ENCODE results near the gene RIOX2.
A peak's percentile ranks its signal among the peaks of the same experiment; 100 is the strongest.

RIOX2 gene

GRCh38 chr3:97956051-97956450 is 16.2 kb downstream of the RIOX2 start:
- Mint-ChIP-seq H3K4me3 (no peak overlapping the region), H3K27me3 (ENCODE audit: low read depth) (no peaks in the 10 kb centered on the region), H3K4me1 (ENCODE audit: low read depth) (peaks cover 2% of the 10 kb centered on the region), H3K9me3 (no peaks in the 10 kb centered on the region), H3K36me3 (ENCODE audit: low read depth) (peaks cover 52% of the 10 kb centered on the region), H3K27ac (no peak overlapping the region)
- DNase-seq (ENCODE audit: low spot score): no peak

GRCh38 chr3:97954228-97954827 is 17.9 kb downstream of the RIOX2 start:
- Mint-ChIP-seq H3K36me3 (ENCODE audit: low read depth) (peaks cover 59% of the 10 kb centered on the region), H3K27me3 (ENCODE audit: low read depth) (no peaks in the 10 kb centered on the region), H3K4me3 (no peak overlapping the region), H3K9me3 (no peaks in the 10 kb centered on the region), H3K4me1 (ENCODE audit: low read depth) (peaks cover 2% of the 10 kb centered on the region), H3K27ac (no peak overlapping the region)
- no peak for DNase-seq (ENCODE audit: low spot score)

- no peaks in the 10 kb centered on the region for H3K27me3 Mint-ChIP-seq (ENCODE audit: low read depth)
- DNase-seq (ENCODE audit: low spot score): no peak
- no peak overlapping the region for H3K27ac Mint-ChIP-seq
- H3K9me3 Mint-ChIP-seq: no peaks in the 10 kb centered on the region
- no peak overlapping the region for H3K4me3 Mint-ChIP-seq
- peaks cover 59% of the 10 kb centered on the region for H3K36me3 Mint-ChIP-seq (ENCODE audit: low read depth)
- peaks cover 2% of the 10 kb centered on the region for H3K4me1 Mint-ChIP-seq (ENCODE audit: low read depth)
Measured at GRCh38 chr3:97952872-97953271, 19.4 kb downstream of the RIOX2 start.

- Mint-ChIP-seq H3K27ac (no peak overlapping the region), H3K27me3 (ENCODE audit: low read depth) (no peaks in the 10 kb centered on the region), H3K4me1 (ENCODE audit: low read depth) (peaks cover 2% of the 10 kb centered on the region), H3K36me3 (ENCODE audit: low read depth) (peaks cover 59% of the 10 kb centered on the region), H3K4me3 (no peak overlapping the region), H3K9me3 (no peaks in the 10 kb centered on the region)
- DNase-seq (ENCODE audit: low spot score): no peak
Measured at GRCh38 chr3:97952280-97952679, 20.0 kb downstream of the RIOX2 start.

GRCh38 chr3:97950360-97950759 is 21.9 kb downstream of the RIOX2 start:
- H3K4me1 Mint-ChIP-seq (ENCODE audit: low read depth): peaks cover 2% of the 10 kb centered on the region
- H3K4me3 Mint-ChIP-seq: no peak overlapping the region
- H3K27me3 Mint-ChIP-seq (ENCODE audit: low read depth): no peaks in the 10 kb centered on the region

GRCh38 chr3:97949743-97950142 is 22.5 kb downstream of the RIOX2 start:
- Mint-ChIP-seq H3K4me3 (no peak overlapping the region), H3K4me1 (ENCODE audit: low read depth) (no peaks in the 10 kb centered on the region), H3K27ac (no peak overlapping the region), H3K36me3 (ENCODE audit: low read depth) (peaks cover 69% of the 10 kb centered on the region), H3K9me3 (no peaks in the 10 kb centered on the region), H3K27me3 (ENCODE audit: low read depth) (no peaks in the 10 kb centered on the region)
- DNase-seq (ENCODE audit: low spot score): no peak

More at GRCh38 chr3:97950360-97950759, 21.9 kb downstream of the RIOX2 start:
- Mint-ChIP-seq H3K9me3 (no peaks in the 10 kb centered on the region), H3K36me3 (ENCODE audit: low read depth) (peaks cover 72% of the 10 kb centered on the region), H3K27ac (no peak overlapping the region)
- no peak for DNase-seq (ENCODE audit: low spot score)

- Mint-ChIP-seq H3K27ac (no peak overlapping the region), H3K9me3 (no peaks in the 10 kb centered on the region), H3K36me3 (ENCODE audit: low read depth) (peaks cover 66% of the 10 kb centered on the region), H3K4me1 (ENCODE audit: low read depth) (no peaks in the 10 kb centered on the region), H3K27me3 (ENCODE audit: low read depth) (no peaks in the 10 kb centered on the region), H3K4me3 (no peak overlapping the region)
- DNase-seq (ENCODE audit: low spot score): no peak
Measured at GRCh38 chr3:97949110-97949485, 23.1 kb downstream of the RIOX2 start.

- Mint-ChIP-seq H3K36me3 (ENCODE audit: low read depth) (peaks cover 68% of the 10 kb centered on the region), H3K27me3 (ENCODE audit: low read depth) (no peaks in the 10 kb centered on the region), H3K4me3 (no peak overlapping the region), H3K4me1 (ENCODE audit: low read depth) (no peaks in the 10 kb centered on the region), H3K9me3 (no peaks in the 10 kb centered on the region), H3K27ac (no peak overlapping the region)
- DNase-seq (ENCODE audit: low spot score): no peak
Measured at GRCh38 chr3:97948351-97949109, 23.7 kb downstream of the RIOX2 start.

- Mint-ChIP-seq H3K4me1 (ENCODE audit: low read depth) (peaks cover 9% of the 10 kb centered on the region), H3K27ac (peak overlapping the region; percentile 41), H3K27me3 (ENCODE audit: low read depth) (no peaks in the 10 kb centered on the region), H3K36me3 (ENCODE audit: low read depth) (peaks cover 41% of the 10 kb centered on the region), H3K9me3 (no peaks in the 10 kb centered on the region), H3K4me3 (no peak overlapping the region)
- no peak for DNase-seq (ENCODE audit: low spot score)
Measured at GRCh38 chr3:97942801-97943546, 29.3 kb downstream of the RIOX2 start.

- Mint-ChIP-seq H3K9me3 (no peaks in the 10 kb centered on the region), H3K36me3 (ENCODE audit: low read depth) (peaks cover 40% of the 10 kb centered on the region), H3K4me3 (no peak overlapping the region), H3K27me3 (ENCODE audit: low read depth) (no peaks in the 10 kb centered on the region), H3K27ac (no peak overlapping the region), H3K4me1 (ENCODE audit: low read depth) (peaks cover 11% of the 10 kb centered on the region)
- no peak for DNase-seq (ENCODE audit: low spot score)
Measured at GRCh38 chr3:97940034-97940433, 32.2 kb downstream of the RIOX2 start.

- Mint-ChIP-seq H3K36me3 (ENCODE audit: low read depth) (peaks cover 41% of the 10 kb centered on the region), H3K9me3 (no peaks in the 10 kb centered on the region), H3K27me3 (ENCODE audit: low read depth) (no peaks in the 10 kb centered on the region), H3K4me3 (no peak overlapping the region), H3K4me1 (ENCODE audit: low read depth) (peaks cover 11% of the 10 kb centered on the region), H3K27ac (no peak overlapping the region)
- no peak for DNase-seq (ENCODE audit: low spot score)
Measured at GRCh38 chr3:97939401-97939800, 32.8 kb downstream of the RIOX2 start.

- H3K27me3 Mint-ChIP-seq (ENCODE audit: low read depth): no peaks in the 10 kb centered on the region
- H3K9me3 Mint-ChIP-seq: no peaks in the 10 kb centered on the region
- peaks cover 11% of the 10 kb centered on the region for H3K4me1 Mint-ChIP-seq (ENCODE audit: low read depth)
- DNase-seq (ENCODE audit: low spot score): no peak
- H3K36me3 Mint-ChIP-seq (ENCODE audit: low read depth): peaks cover 39% of the 10 kb centered on the region
- no peak overlapping the region for H3K27ac Mint-ChIP-seq
- H3K4me3 Mint-ChIP-seq: no peak overlapping the region
Measured at GRCh38 chr3:97938444-97938843, 33.8 kb downstream of the RIOX2 start.

GRCh38 chr3:97937205-97937604 is 35.0 kb downstream of the RIOX2 start:
- Mint-ChIP-seq H3K27me3 (ENCODE audit: low read depth) (no peaks in the 10 kb centered on the region), H3K4me1 (ENCODE audit: low read depth) (peaks cover 6% of the 10 kb centered on the region), H3K36me3 (ENCODE audit: low read depth) (peaks cover 32% of the 10 kb centered on the region), H3K9me3 (no peaks in the 10 kb centered on the region), H3K27ac (no peak overlapping the region), H3K4me3 (no peak overlapping the region)
- no peak for DNase-seq (ENCODE audit: low spot score)

GRCh38 chr3:97935842-97936241 is 36.4 kb downstream of the RIOX2 start:
- Mint-ChIP-seq H3K4me1 (ENCODE audit: low read depth) (peaks cover 2% of the 10 kb centered on the region), H3K9me3 (no peaks in the 10 kb centered on the region), H3K36me3 (ENCODE audit: low read depth) (peaks cover 37% of the 10 kb centered on the region), H3K27ac (no peak overlapping the region), H3K27me3 (ENCODE audit: low read depth) (no peaks in the 10 kb centered on the region), H3K4me3 (no peak overlapping the region)
- no peak for DNase-seq (ENCODE audit: low spot score)
